GM23338 (cell line): Measurements from ENCODE around the gene WNT7A.

Experiments
- EZH2phosphoT487 ChIP-seq: fragments of 200-600 bp; sonication (generic); IDR thresholded peaks from one replicate; pipeline ENCODE4 v1.8.1; 2018; ENCODE audit warnings: antibody characterized with exemption; ENCODE audit not compliant: unreplicated experiment
- POLR2AphosphoS5 ChIP-seq: IDR thresholded peaks from 2 replicates; pipeline ENCODE4 v1.6.1; 2016; ENCODE audit warnings: antibody characterized with exemption, low read depth

DNA sequence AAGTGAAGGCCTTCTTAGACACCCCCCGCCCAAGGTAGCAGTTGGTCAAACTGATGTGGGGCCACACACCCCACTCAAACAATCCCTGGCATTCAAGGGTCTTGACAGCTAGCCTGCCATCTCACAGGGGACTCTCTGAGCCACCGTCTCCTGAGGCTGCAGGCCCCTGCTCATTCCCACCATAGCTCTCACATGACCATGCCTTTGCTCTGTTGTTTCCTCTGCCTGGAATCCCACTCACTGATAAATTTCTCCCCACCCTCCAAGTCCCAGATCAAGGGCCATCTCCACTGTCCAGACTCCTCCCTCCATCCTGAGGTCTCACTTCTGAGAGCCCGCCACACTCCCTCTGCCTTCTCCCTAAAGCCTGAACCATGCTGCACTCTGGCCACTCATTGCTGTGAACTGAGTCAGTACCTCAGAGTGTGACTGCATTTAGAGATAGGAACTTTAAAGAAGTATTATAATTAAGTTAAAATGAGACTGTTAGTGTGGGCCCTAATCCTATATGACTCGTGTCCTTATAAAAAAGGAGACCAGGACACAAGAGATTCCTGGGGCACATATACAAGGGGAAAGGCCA, 10.0 kb downstream of the WNT7A start:
- TF ChIP-seq POLR2AphosphoS5: no peak
- no peak for TF ChIP-seq EZH2phosphoT487
